ENCODE measurements around the gene AP3S2. TPM values are rescaled to one million over a fixed set of nuclear protein-coding genes. Genes with fewer than 3 reads are reported as not detected.

The AP3S2 gene
- total RNA-seq, 1 donor from 2014 or later, result 32.2 TPM

- no peak for DNase-seq (ENCODE audit: extremely low spot score, unreplicated experiment)
- Mint-ChIP-seq H3K27me3 (no peaks in the 10 kb centered on the region), H3K4me3 (no peak overlapping the region), H3K36me3 (peaks cover 23% of the 10 kb centered on the region), H3K9me3 (no peaks in the 10 kb centered on the region), H3K4me1 (ENCODE audit: unreplicated experiment) (no peaks in the 10 kb centered on the region), H3K27ac (no peak overlapping the region)
- no peak for TF ChIP-seq CTCF (conservative IDR thresholded peaks at IDR 0.05)
Observed at GRCh38 chr15:89841962-89842361, 51.8 kb downstream of the AP3S2 start.

GRCh38 chr15:89841306-89841705 is 52.5 kb downstream of the AP3S2 start:
- Mint-ChIP-seq H3K4me1 (ENCODE audit: unreplicated experiment) (no peaks in the 10 kb centered on the region), H3K36me3 (peaks cover 30% of the 10 kb centered on the region)

GRCh38 chr15:89839167-89839810 is 54.5 kb downstream of the AP3S2 start:
- no peak overlapping the region for H3K4me3 Mint-ChIP-seq
- no peak overlapping the region for H3K27ac Mint-ChIP-seq
- no peak for DNase-seq (ENCODE audit: extremely low spot score, unreplicated experiment)
- no peaks in the 10 kb centered on the region for H3K9me3 Mint-ChIP-seq
- no peak for TF ChIP-seq CTCF (conservative IDR thresholded peaks at IDR 0.05)
- H3K36me3 Mint-ChIP-seq, result peaks cover 27% of the 10 kb centered on the region
- no peaks in the 10 kb centered on the region for H3K27me3 Mint-ChIP-seq
- no peaks in the 10 kb centered on the region for H3K4me1 Mint-ChIP-seq (ENCODE audit: unreplicated experiment)

More at GRCh38 chr15:89841306-89841705, 52.5 kb downstream of the AP3S2 start:
- no peaks in the 10 kb centered on the region for H3K9me3 Mint-ChIP-seq
- no peak overlapping the region for H3K27ac Mint-ChIP-seq
- DNase-seq (ENCODE audit: extremely low spot score, unreplicated experiment), result no peak
- no peak for TF ChIP-seq CTCF (conservative IDR thresholded peaks at IDR 0.05)
- H3K27me3 Mint-ChIP-seq, result no peaks in the 10 kb centered on the region
- H3K4me3 Mint-ChIP-seq, result no peak overlapping the region

GRCh38 chr15:89837830-89838178 is 56.0 kb downstream of the AP3S2 start:
- Mint-ChIP-seq H3K27ac (no peak overlapping the region), H3K4me1 (ENCODE audit: unreplicated experiment) (no peaks in the 10 kb centered on the region), H3K9me3 (no peaks in the 10 kb centered on the region), H3K4me3 (no peak overlapping the region), H3K36me3 (peaks cover 30% of the 10 kb centered on the region), H3K27me3 (no peaks in the 10 kb centered on the region)
- no peak for TF ChIP-seq CTCF (conservative IDR thresholded peaks at IDR 0.05)
- DNase-seq (ENCODE audit: extremely low spot score, unreplicated experiment), result no peak

GRCh38 chr15:89837134-89837829 is 56.5 kb downstream of the AP3S2 start:
- no peak overlapping the region for H3K4me3 Mint-ChIP-seq
- H3K4me1 Mint-ChIP-seq (ENCODE audit: unreplicated experiment), result no peaks in the 10 kb centered on the region
- no peak for DNase-seq (ENCODE audit: extremely low spot score, unreplicated experiment)
- no peak for TF ChIP-seq CTCF (conservative IDR thresholded peaks at IDR 0.05)
- H3K27ac Mint-ChIP-seq, result peak overlapping the region; percentile 50
- H3K36me3 Mint-ChIP-seq, result peaks cover 30% of the 10 kb centered on the region
- no peaks in the 10 kb centered on the region for H3K27me3 Mint-ChIP-seq
- no peaks in the 10 kb centered on the region for H3K9me3 Mint-ChIP-seq

All from type B pancreatic cell (in vitro differentiated cells).